A673 (cell line): ENCODE measurements around the gene GBA3. TPM values are rescaled to one million over a fixed set of nuclear protein-coding genes. Genes with fewer than 3 reads are reported as not detected.

Experiments used
- BruUV-seq: library from RNA; stranded (reverse); fragments of 400-500 nt; replicated peaks from 2 replicates; lab custom pipeline; 2021; lab: Mats Ljungman, UMichigan
- CTCF ChIA-PET: fragments of 300-600 bp; sonication (Branson Sonifier 250); formaldehyde crosslinking; loops from one replicate; lab custom pipeline; 2022; ENCODE audit warnings: antibody characterized with exemption; lab: Charles Lee
- POLR2A ChIA-PET: fragments of 300-600 bp; sonication (Branson Sonifier 250); formaldehyde crosslinking; loops from one replicate; lab custom pipeline; 2022; ENCODE audit warnings: antibody characterized with exemption; ENCODE audit not compliant: low non-redundant PET; lab: Charles Lee
- DNase-seq: peaks from one replicate; pipeline ENCODE4 v3.0.0-alpha.2; 2015; ENCODE audit warnings: low spot score
- H3K27ac ChIP-seq: fragments of 200-600 bp; sonication (generic); 2 replicates; pipeline ENCODE4 v1.5.1; 2016; ENCODE audit warnings: mixed run types, low read depth, mild to moderate bottlenecking, mixed read lengths, antibody characterized with exemption, low read length; ENCODE audit not compliant: poor library complexity, severe bottlenecking
- H3K27me3 ChIP-seq: fragments of 200-600 bp; sonication (generic); replicated peaks from 2 replicates; pipeline ENCODE4 v1.6.1; 2017; ENCODE audit warnings: mixed run types, low read depth, mild to moderate bottlenecking, mixed read lengths, antibody characterized with exemption, low read length; ENCODE audit not compliant: insufficient read depth, poor library complexity
- H3K36me3 ChIP-seq: fragments of 200-600 bp; sonication (generic); 2 replicates; pipeline ENCODE4 v1.6.1; 2016; ENCODE audit warnings: mixed run types, mild to moderate bottlenecking, mixed read lengths, antibody characterized with exemption, low read length; ENCODE audit not compliant: insufficient read depth, poor library complexity, severe bottlenecking
- H3K4me1 ChIP-seq: fragments of 200-600 bp; sonication (generic); 2 replicates; pipeline ENCODE4 v1.6.1; 2017; ENCODE audit warnings: mixed run types, mild to moderate bottlenecking, mixed read lengths, antibody characterized with exemption, low read length; ENCODE audit not compliant: insufficient read depth, poor library complexity, severe bottlenecking
- H3K4me3 ChIP-seq: fragments of 200-600 bp; sonication (generic); 2 replicates; pipeline ENCODE4 v1.5.1; 2016; ENCODE audit warnings: low read depth, mixed run types, mild to moderate bottlenecking, mixed read lengths, low read length; ENCODE audit not compliant: poor library complexity, severe bottlenecking
- H3K9me3 ChIP-seq: fragments of 200-600 bp; sonication (generic); 2 replicates; pipeline ENCODE4 v1.6.1; 2016; ENCODE audit warnings: mixed run types, low read depth, mild to moderate bottlenecking, mixed read lengths, antibody characterized with exemption, low read length; ENCODE audit not compliant: poor library complexity, severe bottlenecking
- EZH2 ChIP-seq: fragments of 200-600 bp; sonication (generic); IDR thresholded peaks from 2 replicates; pipeline ENCODE4 v1.6.1; 2017; ENCODE audit warnings: borderline replicate concordance, low read depth, mild to moderate bottlenecking, mixed read lengths, antibody characterized with exemption, low read length; ENCODE audit not compliant: poor library complexity, severe bottlenecking
- intact Hi-C: fragments of 100-400 bp; cut with micrococcal nuclease; formaldehyde crosslinking; loops from one replicate; pipeline ENCODE4 v1.10.0; 2022; ENCODE audit not compliant: unreplicated experiment
- total RNA-seq: library from RNA; stranded (reverse); gene quantifications from 2 replicates; pipeline ENCODE4 v1.2.3, GENCODE V29; 2021
- TF ChIP-seq, protein P1 (sequence below): fragments of 300-800, 200-600 bp; sonication (generic); conservative IDR thresholded peaks from 2 replicates; pipeline ENCODE4 v1.5.1; 2017; ENCODE audit warnings: low read depth, mild to moderate bottlenecking, antibody characterized with exemption, low read length, moderate library complexity, mixed read lengths

The GBA3 gene
- total RNA-seq, 1 experiment from 2014 or later, result not detected

GRCh38 chr4:22762548-22762947 is 69.8 kb downstream of the GBA3 start:
- H3K4me1 ChIP-seq, result no peaks in the 10 kb centered on the region
- CTCF ChIA-PET, result no interaction called here
- no peaks in the 10 kb centered on the region for H3K27me3 ChIP-seq
- no peak overlapping the region for H3K4me3 ChIP-seq
- no TSS peak for BruUV-seq
- no peaks in the 10 kb centered on the region for H3K36me3 ChIP-seq
- intact Hi-C loops, result no loop called here
- no peak overlapping the region for H3K27ac ChIP-seq
- DNase-seq, result no peak
- H3K9me3 ChIP-seq, result no peaks in the 10 kb centered on the region
- POLR2A ChIA-PET, result no interaction called here
- TF ChIP-seq, protein P1, sequence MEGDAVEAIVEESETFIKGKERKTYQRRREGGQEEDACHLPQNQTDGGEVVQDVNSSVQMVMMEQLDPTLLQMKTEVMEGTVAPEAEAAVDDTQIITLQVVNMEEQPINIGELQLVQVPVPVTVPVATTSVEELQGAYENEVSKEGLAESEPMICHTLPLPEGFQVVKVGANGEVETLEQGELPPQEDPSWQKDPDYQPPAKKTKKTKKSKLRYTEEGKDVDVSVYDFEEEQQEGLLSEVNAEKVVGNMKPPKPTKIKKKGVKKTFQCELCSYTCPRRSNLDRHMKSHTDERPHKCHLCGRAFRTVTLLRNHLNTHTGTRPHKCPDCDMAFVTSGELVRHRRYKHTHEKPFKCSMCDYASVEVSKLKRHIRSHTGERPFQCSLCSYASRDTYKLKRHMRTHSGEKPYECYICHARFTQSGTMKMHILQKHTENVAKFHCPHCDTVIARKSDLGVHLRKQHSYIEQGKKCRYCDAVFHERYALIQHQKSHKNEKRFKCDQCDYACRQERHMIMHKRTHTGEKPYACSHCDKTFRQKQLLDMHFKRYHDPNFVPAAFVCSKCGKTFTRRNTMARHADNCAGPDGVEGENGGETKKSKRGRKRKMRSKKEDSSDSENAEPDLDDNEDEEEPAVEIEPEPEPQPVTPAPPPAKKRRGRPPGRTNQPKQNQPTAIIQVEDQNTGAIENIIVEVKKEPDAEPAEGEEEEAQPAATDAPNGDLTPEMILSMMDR, result no peak
- TF ChIP-seq EZH2, result no peak

GRCh38 chr4:22764183-22764582 is 71.4 kb downstream of the GBA3 start:
- no TSS peak for BruUV-seq

GRCh38 chr4:22766068-22766467 is 73.3 kb downstream of the GBA3 start:
- H3K9me3 ChIP-seq, result no peaks in the 10 kb centered on the region
- no peak for TF ChIP-seq EZH2
- TF ChIP-seq, protein P1, result no peak
- no TSS peak for BruUV-seq
- H3K27me3 ChIP-seq, result no peaks in the 10 kb centered on the region
- ChIA-PET POLR2A (no interaction called here), CTCF (no interaction called here)
- H3K4me3 ChIP-seq, result no peak overlapping the region
- H3K27ac ChIP-seq, result no peak overlapping the region
- H3K36me3 ChIP-seq, result no peaks in the 10 kb centered on the region
- no peaks in the 10 kb centered on the region for H3K4me1 ChIP-seq
- no peak for DNase-seq
- intact Hi-C loops, result no loop called here

More at GRCh38 chr4:22764183-22764582, 71.4 kb downstream of the GBA3 start:
- ChIA-PET POLR2A (no interaction called here), CTCF (no interaction called here)
- intact Hi-C loops, result no loop called here
- no peaks in the 10 kb centered on the region for H3K36me3 ChIP-seq
- no peak for TF ChIP-seq EZH2
- TF ChIP-seq, protein P1, result no peak
- H3K27ac ChIP-seq, result no peak overlapping the region
- H3K9me3 ChIP-seq, result no peaks in the 10 kb centered on the region
- no peaks in the 10 kb centered on the region for H3K4me1 ChIP-seq
- H3K27me3 ChIP-seq, result no peaks in the 10 kb centered on the region
- H3K4me3 ChIP-seq, result no peak overlapping the region
- DNase-seq, result no peak
